Endothelial cell of umbilical vein (primary cell): ENCODE measurements around the gene OPRL1. TPM values are rescaled to one million over a fixed set of nuclear protein-coding genes. Genes with fewer than 3 reads are reported as not detected.

Experiments used
- BruUV-seq: library from RNA; stranded (reverse); fragments of 400-500 nt; replicated peaks from 2 replicates; lab custom pipeline; 2021; lab: Mats Ljungman, UMichigan
- CTCF ChIA-PET: fragments of 300-600, 350-600 bp; sonication (Branson Sonifier 250); formaldehyde crosslinking; loops from one replicate; lab custom pipeline; 2021; ENCODE audit warnings: antibody characterized with exemption, inconsistent platforms; lab: Charles Lee
- POLR2A ChIA-PET: fragments of 300-600, 350-600 bp; sonication (Branson Sonifier 250); formaldehyde crosslinking; loops from one replicate; lab custom pipeline; 2021; ENCODE audit warnings: antibody characterized with exemption, inconsistent platforms; lab: Charles Lee
- DNase-seq: peaks from one replicate; pipeline ENCODE4 v3.0.0-alpha.2; 2011; ENCODE audit warnings: low read depth, low spot score
- FAIRE-seq: peaks from 2 replicates; lab custom pipeline; 2011; peaks lifted over from hg19 to GRCh38; lab: Jason Lieb, UNC
- H2AFZ ChIP-seq: 2 replicates; pipeline ENCODE4 v1.6.0; 2012; ENCODE audit warnings: low read depth, low read length, control low read depth, inconsistent platforms
- H3K27ac ChIP-seq: 2 replicates; pipeline ENCODE4 v1.5.1; 2011; ENCODE audit warnings: low read depth, mild to moderate bottlenecking, control low read depth, low read length, moderate library complexity; ENCODE audit not compliant: insufficient read depth
- H3K27me3 ChIP-seq, 2 experiments: 2 replicates each; pipeline versions ENCODE4 v1.6.0 to v1.6.1; 2011; ENCODE audit warnings: low read length in 2 of 2, mixed read lengths in 1 of 2; ENCODE audit not compliant: control insufficient read depth in 2 of 2, insufficient read depth in 2 of 2
- H3K36me3 ChIP-seq, 2 experiments: 2 replicates in 1 of 2; 3 replicates in 1 of 2; pipeline ENCODE4 v1.5.1; 2011; ENCODE audit warnings: low read length in 2 of 2, mild to moderate bottlenecking in 1 of 2, moderate library complexity in 1 of 2; ENCODE audit not compliant: control insufficient read depth in 2 of 2, insufficient read depth in 2 of 2; ENCODE audit errors: extremely low read depth in 1 of 2
- H3K4me1 ChIP-seq: 3 replicates; pipeline ENCODE4 v1.5.1; 2011; ENCODE audit warnings: mild to moderate bottlenecking, low read length; ENCODE audit not compliant: control insufficient read depth, insufficient read depth; ENCODE audit errors: extremely low read depth
- H3K4me2 ChIP-seq: 2 replicates; pipeline ENCODE4 v1.6.1; 2011; ENCODE audit warnings: low read length, control low read depth, mixed read lengths; ENCODE audit not compliant: insufficient read depth
- H3K4me3 ChIP-seq, 3 experiments: fragments of 200-600 bp in 1 of 3; sonication (generic), shearing (Covaris generic) in 1 of 3; replicated peaks in 1 of 3; 2 replicates each; pipeline ENCODE4 v1.5.1; 2011 to 2016; ENCODE audit warnings: control low read depth in 3 of 3, low read length in 3 of 3, mild to moderate bottlenecking in 2 of 3, inconsistent platforms in 1 of 3, low read depth in 1 of 3, moderate library complexity in 1 of 3; ENCODE audit not compliant: insufficient read depth in 1 of 3
- H3K79me2 ChIP-seq: 2 replicates; pipeline ENCODE4 v1.6.0; 2012; ENCODE audit warnings: low read length, inconsistent platforms; ENCODE audit not compliant: control insufficient read depth, insufficient read depth
- H3K9ac ChIP-seq: replicated peaks from 2 replicates; pipeline ENCODE3; 2011; ENCODE audit warnings: low read length, control low read depth; ENCODE audit not compliant: insufficient read depth; ENCODE audit errors: extremely low read depth
- H3K9me1 ChIP-seq: replicated peaks from 3 replicates; pipeline ENCODE4 v1.6.0; 2011; ENCODE audit warnings: mild to moderate bottlenecking, low read length; ENCODE audit not compliant: control insufficient read depth, insufficient read depth; ENCODE audit errors: extremely low read depth
- H3K9me3 ChIP-seq: replicated peaks from 2 replicates; pipeline ENCODE4 v1.5.1; 2012; ENCODE audit warnings: low read length, inconsistent platforms; ENCODE audit not compliant: control insufficient read depth, insufficient read depth
- H4K20me1 ChIP-seq: replicated peaks from 2 replicates; pipeline ENCODE3; 2011; ENCODE audit warnings: mild to moderate bottlenecking, low read length; ENCODE audit not compliant: control insufficient read depth, insufficient read depth; ENCODE audit errors: extremely low read depth
- CTCF ChIP-seq, 2 donors: IDR thresholded peaks; 1 replicate in 1 of 2; 2 replicates in 1 of 2; pipeline ENCODE4 v1.5.1; 2011; ENCODE audit warnings: low read length in 2 of 2, mild to moderate bottlenecking in 2 of 2, moderate library complexity in 2 of 2, control low read depth in 1 of 2, inconsistent platforms in 1 of 2, low read depth in 1 of 2; ENCODE audit not compliant: insufficient read depth in 1 of 2; ENCODE audit errors: extremely low read depth in 1 of 2
- EZH2 ChIP-seq: IDR thresholded peaks from 2 replicates; pipeline ENCODE4 v1.6.1; 2012; ENCODE audit warnings: borderline replicate concordance, low read depth, mild to moderate bottlenecking, moderate library complexity, low read length, inconsistent platforms; ENCODE audit not compliant: severe bottlenecking
- FOS ChIP-seq: IDR thresholded peaks from 2 replicates; pipeline ENCODE4 v1.6.1; 2011; ENCODE audit warnings: mild to moderate bottlenecking, low read length, moderate library complexity, borderline replicate concordance; ENCODE audit not compliant: insufficient read depth
- GATA2 ChIP-seq: IDR thresholded peaks from 2 replicates; pipeline ENCODE4 v1.7.0; 2011; ENCODE audit warnings: low read depth, mild to moderate bottlenecking, moderate library complexity, mixed read lengths, low read length; ENCODE audit not compliant: insufficient read length, insufficient read depth
- JUN ChIP-seq: IDR thresholded peaks from 2 replicates; pipeline ENCODE4 v1.6.1; 2011; ENCODE audit warnings: borderline replicate concordance, low read depth; ENCODE audit not compliant: insufficient read length, insufficient read depth
- MAX ChIP-seq: IDR thresholded peaks from 2 replicates; pipeline ENCODE4 v1.6.1; 2011; ENCODE audit not compliant: insufficient read depth, insufficient read length
- MYC ChIP-seq: IDR thresholded peaks from one replicate; pipeline ENCODE4 v1.6.1; 2011; ENCODE audit warnings: mild to moderate bottlenecking, low read depth, low read length
- POLR2A ChIP-seq: IDR thresholded peaks from 2 replicates; pipeline ENCODE4 v1.6.1; 2012; ENCODE audit warnings: low read depth, mild to moderate bottlenecking, control low read depth, low read length
- POLR2AphosphoS5 ChIP-seq: IDR thresholded peaks from 2 replicates; pipeline ENCODE4 v1.6.1; 2012; ENCODE audit warnings: low read depth, mild to moderate bottlenecking, control low read depth, low read length, moderate library complexity; ENCODE audit not compliant: insufficient read depth
- dilution Hi-C: fragments of 300-500 bp; cut with MboI; formaldehyde crosslinking; loops from one replicate; pipeline ENCODE4 v1.15.0; 2019; ENCODE audit warnings: low sequenced_read_pairs; ENCODE audit not compliant: extremely low pct_ligation_motif_present
- intact Hi-C: fragments of 100-400 bp; cut with micrococcal nuclease; formaldehyde crosslinking; loops from one replicate; pipeline ENCODE4 v1.10.0; 2022
- polyA plus RNA-seq, 4 experiments: library from polyadenylated mRNA; depleted of rRNA in 3 of 4; stranded (reverse) in 3 of 4; unstranded in 1 of 4; fragments of >200 nt; gene quantifications; 2 replicates each; pipeline versions ENCODE4 v1.2.1 to v1.2.3, GENCODE V29; 2011 to 2012; ENCODE audit warnings: missing spikeins in 1 of 4
- total RNA-seq: library from RNA; stranded (reverse); gene quantifications from 2 replicates; pipeline ENCODE4 v1.2.3, GENCODE V29; 2021

The OPRL1 gene
- total and polyA plus RNA-seq, 2 donors (not counting 3 experiments of a cell fraction or from before 2014, with no cell fraction given), result 1.9 to 2.0 TPM

DNA sequence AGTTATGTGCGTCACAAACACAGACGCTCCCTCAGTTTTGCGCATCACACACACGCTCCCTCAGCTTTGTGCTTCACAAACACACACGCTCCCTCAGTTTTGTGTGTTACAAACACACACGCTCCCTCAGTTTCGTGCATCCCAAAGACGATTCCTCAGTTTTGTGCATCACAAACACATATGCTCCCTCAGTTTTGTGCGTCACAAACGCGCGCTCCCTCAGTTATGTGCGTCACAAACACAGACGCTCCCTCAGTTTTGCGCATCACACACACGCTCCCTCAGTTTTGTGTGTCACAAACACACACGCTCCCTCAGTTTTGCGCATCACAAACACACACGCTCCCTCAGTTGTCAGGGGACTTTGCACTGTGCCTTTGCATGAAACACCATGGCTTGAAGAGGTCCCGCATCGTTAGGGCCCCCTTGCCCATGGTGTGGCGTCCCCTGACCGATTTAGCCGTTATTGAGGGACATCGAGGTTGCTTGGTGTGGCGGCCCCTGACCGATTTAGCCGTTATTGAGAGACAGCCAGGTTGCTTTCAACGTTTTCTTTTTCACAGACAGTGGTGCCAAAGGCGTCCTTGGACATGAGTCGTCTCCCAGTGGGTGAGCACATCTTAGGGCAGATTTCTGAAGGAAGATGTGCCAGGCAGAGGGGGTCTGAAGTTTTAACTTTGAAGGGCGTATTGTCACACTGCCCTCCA lies 56.3 kb downstream of the OPRL1 start:
- Histone ChIP-seq H3K27ac (no peak overlapping the region), H4K20me1 (no peaks in the 10 kb centered on the region), H3K9me1 (no peaks in the 10 kb centered on the region), H3K4me2 (no peak overlapping the region), H3K4me3 (no peak overlapping the region), H3K9ac (no peak overlapping the region), H3K27me3 (no peaks in the 10 kb centered on the region), H3K79me2 (no peaks in the 10 kb centered on the region), H3K36me3 (no peaks in the 10 kb centered on the region), H3K4me1 (no peaks in the 10 kb centered on the region), H2AFZ (no peak overlapping the region), H3K9me3 (no peaks in the 10 kb centered on the region)
- BruUV-seq, result no TSS peak
- intact Hi-C loops, result no loop called here
- TF ChIP-seq EZH2 (no peak), GATA2 (no peak), MYC (no peak), FOS (no peak), JUN (no peak), POLR2AphosphoS5 (no peak), POLR2A (no peak), CTCF (IDR thresholded peaks at IDR 0.05; ENCODE audit: extremely low read depth in 1 of 2, insufficient read depth in 1 of 2, low read depth in 1 of 2, low read length in 2 of 2) (no peak), MAX (no peak)
- CTCF ChIA-PET, result no interaction called here
- FAIRE-seq (no peak), DNase-seq (no peak)
- POLR2A ChIA-PET, result no interaction called here
- dilution Hi-C loops, result no loop called here
